ENCODE data around the gene ZYX.

ZYX gene

DNA sequence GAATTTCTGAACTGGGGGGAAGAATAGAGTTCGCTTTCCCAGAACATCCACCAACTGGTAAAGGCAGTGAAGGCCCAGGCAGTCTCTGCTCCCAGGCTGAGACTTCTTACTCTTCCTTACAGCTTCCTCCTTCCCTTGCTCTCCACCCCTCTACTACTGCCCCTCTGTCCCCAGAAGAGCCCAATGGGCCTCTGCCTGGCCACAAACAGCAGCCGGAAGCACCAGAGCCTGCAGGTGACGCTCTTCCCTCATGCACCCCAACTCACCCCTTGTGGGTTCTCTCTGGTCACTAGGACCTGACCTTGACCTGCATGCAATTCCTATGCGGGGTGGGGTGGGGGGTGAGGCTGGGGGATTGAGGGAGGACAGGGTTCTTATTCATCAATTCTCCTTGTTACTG, 35.1 kb upstream of the ZYX start:
- H3K4me1 ChIP-seq = no peaks in the 10 kb centered on the region
- TF ChIP-seq, protein P1, sequence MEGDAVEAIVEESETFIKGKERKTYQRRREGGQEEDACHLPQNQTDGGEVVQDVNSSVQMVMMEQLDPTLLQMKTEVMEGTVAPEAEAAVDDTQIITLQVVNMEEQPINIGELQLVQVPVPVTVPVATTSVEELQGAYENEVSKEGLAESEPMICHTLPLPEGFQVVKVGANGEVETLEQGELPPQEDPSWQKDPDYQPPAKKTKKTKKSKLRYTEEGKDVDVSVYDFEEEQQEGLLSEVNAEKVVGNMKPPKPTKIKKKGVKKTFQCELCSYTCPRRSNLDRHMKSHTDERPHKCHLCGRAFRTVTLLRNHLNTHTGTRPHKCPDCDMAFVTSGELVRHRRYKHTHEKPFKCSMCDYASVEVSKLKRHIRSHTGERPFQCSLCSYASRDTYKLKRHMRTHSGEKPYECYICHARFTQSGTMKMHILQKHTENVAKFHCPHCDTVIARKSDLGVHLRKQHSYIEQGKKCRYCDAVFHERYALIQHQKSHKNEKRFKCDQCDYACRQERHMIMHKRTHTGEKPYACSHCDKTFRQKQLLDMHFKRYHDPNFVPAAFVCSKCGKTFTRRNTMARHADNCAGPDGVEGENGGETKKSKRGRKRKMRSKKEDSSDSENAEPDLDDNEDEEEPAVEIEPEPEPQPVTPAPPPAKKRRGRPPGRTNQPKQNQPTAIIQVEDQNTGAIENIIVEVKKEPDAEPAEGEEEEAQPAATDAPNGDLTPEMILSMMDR (IDR thresholded peaks at IDR 0.05; ENCODE audit: low read depth, low read length) = no peak
- peaks cover 26% of the 10 kb centered on the region for H3K27me3 ChIP-seq
- H3K9me3 ChIP-seq = no peaks in the 10 kb centered on the region
- no peak overlapping the region for H3K4me3 ChIP-seq (ENCODE audit: low read depth, low read length)
- no peak for DNase-seq
- H3K36me3 ChIP-seq = no peaks in the 10 kb centered on the region

DNA sequence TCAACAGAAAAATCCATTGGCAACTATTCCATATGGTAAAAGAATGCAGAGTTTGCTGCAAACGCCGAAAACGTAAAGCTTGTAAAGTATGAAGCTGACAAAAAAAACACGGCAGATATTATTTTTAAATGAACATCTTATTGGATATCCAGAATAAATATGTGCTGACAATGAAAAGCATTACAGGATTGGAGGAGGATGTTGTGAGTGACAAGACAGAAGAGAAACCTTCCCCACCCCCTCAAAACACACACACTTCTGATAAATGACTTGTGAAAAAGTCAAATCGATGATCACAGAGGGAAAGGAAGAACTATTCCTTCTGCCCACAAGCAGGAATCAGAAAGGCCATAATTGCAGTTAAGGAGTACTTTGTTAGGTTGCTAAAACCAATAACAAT, 33.2 kb upstream of the ZYX start:
- Histone ChIP-seq H3K36me3 (no peaks in the 10 kb centered on the region), H3K27me3 (peaks cover 27% of the 10 kb centered on the region), H3K9me3 (no peaks in the 10 kb centered on the region)

DNA sequence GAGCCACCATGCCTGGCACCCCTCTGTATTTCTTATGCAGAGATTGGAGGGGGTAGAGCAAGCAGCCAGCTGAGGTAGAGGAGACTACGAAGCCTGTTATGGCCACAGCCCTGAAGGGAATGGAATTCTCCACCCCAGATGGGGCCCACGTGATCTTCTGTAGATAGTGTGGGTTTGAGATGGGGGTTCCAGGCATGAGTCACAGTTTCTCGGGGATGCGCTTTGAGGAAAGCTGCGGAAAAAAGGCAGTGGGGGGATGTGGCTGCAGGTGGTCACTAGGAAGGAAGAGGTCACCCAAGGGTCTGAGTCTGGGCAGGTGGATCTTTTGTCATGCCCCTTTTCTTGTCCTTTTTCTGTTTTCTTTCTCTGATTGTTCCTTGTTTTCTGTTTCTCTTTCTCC, 30.1 kb upstream of the ZYX start:
- Histone ChIP-seq H3K9me3 (no peaks in the 10 kb centered on the region), H3K4me1 (no peaks in the 10 kb centered on the region), H3K4me3 (ENCODE audit: low read depth, low read length) (no peak overlapping the region), H3K27me3 (peaks cover 22% of the 10 kb centered on the region), H3K36me3 (no peaks in the 10 kb centered on the region)
- no peak for DNase-seq
- TF ChIP-seq, protein P1 (IDR thresholded peaks at IDR 0.05; ENCODE audit: low read depth, low read length) = no peak

More for the DNA sequence above, 33.2 kb upstream of the ZYX start:
- TF ChIP-seq, protein P1 (IDR thresholded peaks at IDR 0.05; ENCODE audit: low read depth, low read length) = no peak
- Histone ChIP-seq H3K4me1 (no peaks in the 10 kb centered on the region), H3K4me3 (ENCODE audit: low read depth, low read length) (no peak overlapping the region)
- no peak for DNase-seq

DNA sequence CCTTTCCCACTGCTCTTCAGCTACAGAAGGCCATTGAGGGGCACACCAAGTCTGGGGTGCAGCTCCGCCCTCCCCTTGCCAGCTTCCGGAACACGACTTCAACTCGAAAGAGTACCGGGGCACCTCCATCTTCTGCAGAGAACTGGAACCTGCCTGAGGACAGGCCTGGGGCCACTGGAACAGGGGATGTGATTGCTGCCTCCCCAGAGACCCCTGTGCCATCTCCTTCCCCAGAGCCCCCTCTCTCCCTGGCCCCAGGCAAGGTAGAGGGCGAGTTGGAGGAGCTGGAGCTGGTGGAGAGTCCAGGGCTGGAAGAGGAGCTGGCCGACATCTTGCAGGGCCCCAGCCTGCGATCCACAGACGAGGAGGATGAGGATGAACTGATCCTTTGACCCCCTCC, 29.6 kb upstream of the ZYX start:
- H3K9me3 ChIP-seq = no peaks in the 10 kb centered on the region
- no peaks in the 10 kb centered on the region for H3K4me1 ChIP-seq
- no peak overlapping the region for H3K4me3 ChIP-seq (ENCODE audit: low read depth, low read length)
- DNase-seq = no peak
- no peaks in the 10 kb centered on the region for H3K36me3 ChIP-seq
- TF ChIP-seq, protein P1 (IDR thresholded peaks at IDR 0.05; ENCODE audit: low read depth, low read length) = no peak
- H3K27me3 ChIP-seq = peaks cover 27% of the 10 kb centered on the region

DNA sequence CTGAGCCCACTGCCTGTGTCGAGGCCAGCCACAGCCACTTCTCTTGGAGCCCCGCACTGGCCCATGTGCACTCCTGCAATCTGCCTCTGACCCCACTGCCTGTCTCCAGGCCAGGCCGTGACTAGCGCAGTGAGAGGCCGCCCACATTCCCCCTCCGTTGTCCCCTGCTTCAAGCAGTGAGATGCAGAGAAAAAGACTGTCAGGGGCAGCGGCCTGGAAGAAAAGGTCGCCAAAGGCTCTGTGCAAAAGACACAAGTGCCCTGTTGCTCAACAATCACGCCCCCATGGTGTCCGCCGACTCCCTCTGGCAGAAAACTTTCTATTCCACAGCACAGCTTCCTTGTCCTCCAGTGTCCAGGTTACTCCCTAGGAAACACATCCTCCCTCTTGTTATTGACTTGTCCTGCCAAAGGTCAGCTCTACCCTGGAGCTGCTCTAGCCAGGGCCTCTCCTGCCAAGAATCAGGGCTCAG, 28.6 kb upstream of the ZYX start:
- peaks cover 28% of the 10 kb centered on the region for H3K27me3 ChIP-seq
- H3K4me3 ChIP-seq (ENCODE audit: low read depth, low read length) = no peak overlapping the region

GRCh38 chr7:143354376-143354775, 26.8 kb upstream of the ZYX start:
- Histone ChIP-seq H3K36me3 (no peaks in the 10 kb centered on the region), H3K4me1 (no peaks in the 10 kb centered on the region), H3K27me3 (peaks cover 35% of the 10 kb centered on the region), H3K4me3 (ENCODE audit: low read depth, low read length) (no peak overlapping the region), H3K9me3 (no peaks in the 10 kb centered on the region)
- TF ChIP-seq, protein P1 (IDR thresholded peaks at IDR 0.05; ENCODE audit: low read depth, low read length) = no peak
- DNase-seq = no peak

More for the DNA sequence above, 28.6 kb upstream of the ZYX start:
- Histone ChIP-seq H3K4me1 (no peaks in the 10 kb centered on the region), H3K9me3 (no peaks in the 10 kb centered on the region), H3K36me3 (no peaks in the 10 kb centered on the region)
- TF ChIP-seq, protein P1 (IDR thresholded peaks at IDR 0.05; ENCODE audit: low read depth, low read length) = no peak
- DNase-seq = no peak

Measured in BE2C (cell line).